CD4-positive, alpha-beta T cell treated with Interleukin-15 for 1 hour (primary cell): ENCODE data around the gene XRRA1.

Experiments
- DNase-seq: peaks from one replicate; pipeline ENCODE4 v3.0.0-alpha.2; 2020

The XRRA1 gene

GRCh38 chr11:74824285-74824982 is 124.5 kb downstream of the XRRA1 start:
- no peak for DNase-seq

GRCh38 chr11:74822170-74822569 is 126.7 kb downstream of the XRRA1 start:
- no peak for DNase-seq

- DNase-seq = no peak
These were observed 128.1 kb downstream of the XRRA1 start for GRCh38 chr11:74820763-74821162.

GRCh38 chr11:74819400-74819799 is 129.5 kb downstream of the XRRA1 start:
- no peak for DNase-seq

GRCh38 chr11:74818283-74818946 is 130.5 kb downstream of the XRRA1 start:
- no peak for DNase-seq

- no peak for DNase-seq
These were observed 132.2 kb downstream of the XRRA1 start for GRCh38 chr11:74816664-74817063.

GRCh38 chr11:74815966-74816365 is 132.9 kb downstream of the XRRA1 start:
- no peak for DNase-seq

GRCh38 chr11:74809801-74810200 is 139.1 kb downstream of the XRRA1 start:
- no peak for DNase-seq

- no peak for DNase-seq
These were observed 142.6 kb downstream of the XRRA1 start for GRCh38 chr11:74806267-74806666.

GRCh38 chr11:74791333-74792100 is 157.4 kb downstream of the XRRA1 start:
- DNase-seq = no peak
